Medulla oblongata (tissue), 1 donor: Measurements from ENCODE around the gene GPR42.

ENCODE experiments used
- DNase-seq: peaks from one replicate; pipeline ENCODE4 v3.0.0-alpha.2; 2015; ENCODE audit errors: extremely low spot score

Gene GPR42, protein sequence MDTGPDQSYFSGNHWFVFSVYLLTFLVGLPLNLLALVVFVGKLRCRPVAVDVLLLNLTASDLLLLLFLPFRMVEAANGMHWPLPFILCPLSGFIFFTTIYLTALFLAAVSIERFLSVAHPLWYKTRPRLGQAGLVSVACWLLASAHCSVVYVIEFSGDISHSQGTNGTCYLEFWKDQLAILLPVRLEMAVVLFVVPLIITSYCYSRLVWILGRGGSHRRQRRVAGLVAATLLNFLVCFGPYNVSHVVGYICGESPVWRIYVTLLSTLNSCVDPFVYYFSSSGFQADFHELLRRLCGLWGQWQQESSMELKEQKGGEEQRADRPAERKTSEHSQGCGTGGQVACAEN

DNA sequence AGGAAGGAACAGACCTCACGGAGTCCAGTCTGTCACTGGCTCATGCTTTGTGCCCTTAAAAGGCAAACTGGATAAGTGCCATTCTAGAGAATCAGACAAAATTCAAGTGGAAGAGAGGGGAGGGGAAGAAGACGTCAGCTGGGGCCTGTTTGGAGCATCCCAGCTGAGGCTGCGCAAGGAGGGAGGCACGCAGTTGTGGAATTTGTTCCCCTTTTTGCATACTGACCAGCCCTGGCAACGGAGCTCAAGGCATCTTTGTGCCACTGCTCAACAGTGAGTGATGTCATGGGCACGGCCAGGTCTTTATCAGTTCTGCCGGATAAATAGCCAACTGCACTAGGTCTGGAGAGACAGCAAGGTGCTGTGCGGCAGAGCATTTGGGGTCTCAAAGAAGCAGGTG is at the start of gene GPR42:
Gene GPR42, plus strand, starts transcription at position 347 of the 400 bp plus-strand sequence. CDS start 292 bp downstream, outside the sequence.
- DNase-seq = no peak

DNA sequence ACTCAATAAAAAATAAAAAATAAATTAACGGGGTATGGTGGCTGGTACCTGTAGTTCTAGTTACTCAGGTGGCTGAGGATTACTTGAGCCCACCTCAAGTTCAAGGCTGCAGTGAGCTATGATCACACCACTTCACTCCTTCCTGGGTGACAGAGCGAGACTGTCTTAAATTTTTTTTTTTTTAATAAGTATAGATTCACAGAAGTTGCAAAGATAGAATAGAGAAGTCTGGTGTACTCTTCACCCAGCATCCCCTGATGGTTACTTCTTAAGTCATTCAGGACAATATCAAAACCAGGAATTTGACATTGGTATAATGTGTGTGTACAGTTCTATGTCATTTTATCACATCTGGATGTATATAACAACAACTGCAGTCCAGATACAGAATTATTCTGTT is 49.6 kb upstream of the GPR42 start:
- DNase-seq = no peak

DNA sequence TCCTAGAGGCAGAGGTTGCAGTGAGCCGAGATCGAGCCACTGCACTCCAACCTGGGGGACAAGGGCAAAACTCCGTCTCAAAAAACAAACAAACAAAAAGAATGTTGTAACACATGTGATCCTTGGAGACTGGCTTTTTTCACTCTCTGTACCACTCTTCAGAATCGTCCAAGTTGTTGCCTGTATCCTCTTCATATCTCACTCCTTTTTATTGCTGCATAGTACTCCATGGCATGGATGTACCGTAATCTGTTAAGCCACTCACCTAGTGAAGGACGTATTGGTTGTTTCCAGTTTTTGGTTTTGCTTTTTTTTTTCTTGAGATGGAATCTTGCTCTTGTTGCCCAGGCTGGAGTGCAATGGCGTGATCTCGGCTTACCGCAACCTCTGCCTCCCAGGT is 48.9 kb upstream of the GPR42 start:
- no peak for DNase-seq

DNA sequence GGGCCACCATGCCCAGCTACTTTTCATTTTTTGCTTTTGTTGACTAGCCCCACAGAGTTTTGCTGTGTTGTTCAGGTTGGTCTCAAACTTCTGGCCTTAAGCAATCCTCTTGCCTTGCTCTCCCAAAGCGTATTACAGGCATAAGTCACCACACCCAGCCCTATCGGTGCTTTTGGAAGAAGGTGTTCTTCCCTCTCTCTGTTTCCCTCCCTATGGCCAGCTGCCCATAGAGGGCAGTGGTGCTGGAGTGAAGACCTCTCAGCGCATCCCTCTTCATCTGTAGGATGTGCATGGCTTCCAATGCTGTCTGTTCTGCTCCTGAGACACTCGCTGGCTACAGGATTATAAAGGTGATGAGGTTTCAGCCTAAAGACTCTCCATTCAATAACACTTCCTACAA is 43.2 kb upstream of the GPR42 start:
- no peak for DNase-seq

GRCh38 chr19:35328851-35329285 is 42.0 kb upstream of the GPR42 start, which contains the start of gene CD22:
Gene CD22 (plus strand): TSS chr19:35329187. CDS start chr19:35332041, 2,854 bp downstream.
- no peak for DNase-seq

DNA sequence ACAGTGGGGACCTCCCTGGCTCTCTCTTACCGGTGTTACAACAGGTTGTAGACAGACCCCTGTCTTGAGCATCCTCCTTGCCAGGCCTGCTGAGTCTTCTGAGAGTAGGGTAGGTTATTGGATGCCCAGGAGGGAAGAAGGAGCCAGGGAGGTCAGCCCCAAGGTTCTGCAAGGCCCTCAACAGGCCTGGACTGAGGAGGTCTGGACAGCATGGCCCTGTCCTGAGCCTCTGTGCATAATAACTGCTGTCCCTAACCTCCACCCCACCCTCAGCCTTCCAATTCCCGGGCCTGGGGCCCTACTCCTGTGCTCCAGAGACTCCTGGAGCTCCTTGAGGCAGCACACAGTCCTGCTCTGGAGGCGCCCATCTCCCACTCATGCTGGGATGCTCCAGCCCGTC is 41.5 kb upstream of the GPR42 start:
- no peak for DNase-seq

DNA sequence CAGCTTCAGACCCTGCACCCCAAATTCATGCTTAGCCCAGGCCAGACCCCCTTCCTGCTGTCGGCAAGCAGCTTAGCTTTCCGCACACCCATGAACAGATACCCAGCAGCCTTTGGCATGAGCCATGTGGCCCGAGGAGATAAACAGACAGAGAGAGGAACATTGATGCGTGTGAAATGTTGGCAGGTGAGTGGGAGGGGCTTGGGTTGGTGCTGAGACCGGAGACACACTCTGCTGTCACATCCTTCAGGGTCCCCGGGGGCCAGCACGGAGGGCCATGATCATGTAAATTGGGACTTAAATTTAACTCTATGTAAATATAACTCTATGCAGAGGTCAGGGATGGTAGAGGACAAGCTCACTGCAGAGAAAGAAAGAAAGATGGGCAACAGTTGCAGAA is 40.4 kb upstream of the GPR42 start:
- DNase-seq = no peak

DNA sequence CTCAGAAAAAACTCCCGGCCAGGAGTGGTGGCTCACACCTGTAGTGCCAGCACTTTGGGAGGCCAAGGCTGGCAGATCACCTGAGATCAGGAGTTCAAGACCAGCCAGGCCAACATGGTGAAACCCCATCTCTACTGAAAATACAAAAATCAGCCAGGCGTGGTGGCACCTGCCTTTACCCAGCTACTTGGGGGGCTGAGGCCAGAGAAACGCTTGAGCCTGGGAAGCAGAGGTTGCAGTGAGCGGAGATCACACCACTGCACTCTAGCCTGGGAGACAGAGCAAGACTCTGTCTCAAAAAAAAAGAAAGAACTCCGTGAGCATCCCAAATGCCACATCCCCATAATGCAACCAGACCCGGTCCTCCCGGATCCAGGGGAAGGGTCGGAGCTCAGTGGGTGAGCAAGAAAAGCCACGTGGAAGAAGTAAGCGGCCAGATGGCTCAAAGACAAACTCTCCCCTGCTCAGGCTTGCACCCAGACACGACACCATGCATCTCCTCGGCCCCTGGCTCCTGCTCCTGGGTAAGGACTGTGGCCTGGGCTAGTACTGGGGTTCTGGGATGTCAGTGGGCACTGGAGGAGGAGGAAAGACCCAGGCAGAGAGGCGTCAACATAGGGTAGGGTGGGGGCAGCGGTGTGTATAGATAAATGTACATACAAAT is 39.2 kb upstream of the GPR42 start:
- no peak for DNase-seq

DNA sequence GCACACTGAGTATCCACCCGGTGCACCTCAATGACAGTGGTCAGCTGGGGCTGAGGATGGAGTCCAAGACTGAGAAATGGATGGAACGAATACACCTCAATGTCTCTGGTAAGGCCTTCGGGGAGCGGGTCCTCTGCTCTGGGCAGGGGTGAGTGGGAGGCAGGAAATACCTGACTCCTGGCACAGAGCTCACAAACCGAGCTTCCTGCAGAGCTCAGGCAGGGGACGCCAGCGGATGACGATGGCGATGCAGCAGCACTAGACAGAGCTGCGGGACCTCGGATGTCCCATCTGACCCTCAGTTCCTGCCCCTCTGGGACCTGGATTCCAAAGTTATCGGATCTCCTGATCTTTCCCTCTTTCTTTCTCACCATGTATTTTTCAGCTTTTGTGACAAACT is 38.1 kb upstream of the GPR42 start:
- no peak for DNase-seq

GRCh38 chr19:35334144-35334753 is 36.6 kb upstream of the GPR42 start:
- DNase-seq = no peak

- no peak for DNase-seq
Observed at GRCh38 chr19:35336166-35336955, 34.5 kb upstream of the GPR42 start.

DNA sequence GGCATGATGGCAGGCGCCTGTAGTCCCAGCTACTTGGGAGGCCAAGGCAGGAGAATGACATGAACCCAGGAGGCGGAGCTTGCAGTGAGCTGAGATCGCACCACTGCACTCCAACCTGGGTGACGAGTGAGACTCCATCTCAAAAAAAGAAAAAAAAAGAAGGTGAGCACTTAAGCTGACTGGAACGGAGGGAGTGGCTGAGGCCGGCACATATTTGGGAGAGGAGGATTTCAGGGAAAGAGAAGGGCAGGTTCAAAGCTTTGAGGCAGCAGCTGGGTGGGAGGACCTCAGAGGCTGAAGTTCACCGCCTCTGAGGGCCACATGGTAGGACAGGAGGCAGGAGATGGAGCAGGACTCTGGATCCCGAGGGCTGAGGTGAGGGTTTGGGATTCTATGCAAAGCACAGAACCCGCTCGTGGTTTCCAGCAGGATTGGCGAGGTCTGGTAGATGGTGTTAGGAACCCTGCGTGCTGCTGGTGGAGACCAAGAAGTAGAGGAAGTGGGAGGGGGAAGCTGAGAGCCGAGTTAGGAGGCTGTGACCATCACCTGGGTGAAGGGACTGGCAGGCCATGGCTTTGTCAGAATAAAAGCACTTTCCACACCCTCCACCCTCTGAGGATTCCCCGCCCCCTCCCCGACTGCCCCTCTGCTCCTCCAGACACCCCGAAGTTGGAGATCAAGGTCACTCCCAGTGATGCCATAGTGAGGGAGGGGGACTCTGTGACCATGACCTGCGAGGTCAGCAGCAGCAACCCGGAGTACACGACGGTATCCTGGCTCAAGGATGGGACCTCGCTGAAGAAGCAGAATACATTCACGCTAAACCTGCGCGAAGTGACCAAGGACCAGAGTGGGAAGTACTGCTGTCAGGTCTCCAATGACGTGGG is 33.5 kb upstream of the GPR42 start:
- DNase-seq = no peak

DNA sequence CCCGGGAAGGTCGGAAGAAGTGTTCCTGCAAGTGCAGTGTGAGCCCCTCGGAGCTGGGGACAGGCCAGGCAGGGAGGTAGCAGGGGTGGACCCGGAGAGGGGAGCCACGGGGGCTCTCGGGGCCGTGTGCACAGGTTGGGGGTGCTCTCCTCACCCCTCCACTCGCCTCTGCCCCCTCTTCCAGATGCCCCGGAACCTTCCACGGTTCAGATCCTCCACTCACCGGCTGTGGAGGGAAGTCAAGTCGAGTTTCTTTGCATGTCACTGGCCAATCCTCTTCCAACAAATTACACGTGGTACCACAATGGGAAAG is 32.9 kb upstream of the GPR42 start:
- DNase-seq = no peak

DNA sequence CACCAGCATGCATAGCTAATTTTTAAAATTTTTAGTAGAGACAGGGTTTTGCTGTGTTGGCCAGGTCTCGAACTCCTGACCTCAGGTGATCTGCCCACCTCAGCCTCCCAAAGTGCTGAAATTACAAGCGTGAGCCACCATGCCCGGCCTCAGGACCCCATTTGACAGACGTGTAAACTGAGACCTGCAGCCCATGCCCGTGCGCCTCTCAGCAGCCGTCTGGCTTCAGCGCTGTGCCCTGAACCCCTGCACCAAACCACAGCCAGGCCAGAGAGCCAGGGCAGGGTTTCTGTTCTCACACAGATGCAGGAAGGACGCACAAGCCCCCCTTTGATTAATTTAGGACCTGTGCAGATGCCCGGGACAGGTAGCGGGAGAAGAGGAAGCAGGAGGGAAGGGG is 30.4 kb upstream of the GPR42 start:
- no peak for DNase-seq

- no peak for DNase-seq
Observed at GRCh38 chr19:35341006-35341405, 29.9 kb upstream of the GPR42 start.

DNA sequence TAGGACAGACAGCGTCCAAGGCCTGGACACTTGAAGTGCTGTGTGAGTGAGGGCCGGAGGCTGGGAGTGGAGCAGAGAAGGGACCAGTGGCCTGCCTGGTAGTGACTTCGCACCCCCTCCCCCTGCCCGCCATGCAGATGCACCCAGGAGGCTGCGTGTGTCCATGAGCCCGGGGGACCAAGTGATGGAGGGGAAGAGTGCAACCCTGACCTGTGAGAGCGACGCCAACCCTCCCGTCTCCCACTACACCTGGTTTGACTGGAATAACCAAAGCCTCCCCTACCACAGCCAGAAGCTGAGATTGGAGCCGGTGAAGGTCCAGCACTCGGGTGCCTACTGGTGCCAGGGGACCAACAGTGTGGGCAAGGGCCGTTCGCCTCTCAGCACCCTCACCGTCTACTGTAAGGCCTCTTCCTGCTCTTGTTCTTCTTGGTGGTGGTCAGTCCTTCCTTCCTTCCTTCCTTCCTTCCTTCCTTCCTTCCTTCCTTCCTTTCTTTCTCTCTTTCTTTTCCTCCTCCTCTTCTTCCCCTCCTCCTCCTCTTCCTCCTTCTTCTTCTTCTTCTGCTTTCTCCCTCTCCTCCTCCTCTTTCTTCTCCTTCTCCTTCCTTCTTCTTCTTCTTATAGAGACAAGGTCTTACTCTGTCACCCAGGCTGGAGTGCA is 29.2 kb upstream of the GPR42 start:
- DNase-seq = no peak

- no peak for DNase-seq
Observed at GRCh38 chr19:35342430-35342829, 28.4 kb upstream of the GPR42 start.

DNA sequence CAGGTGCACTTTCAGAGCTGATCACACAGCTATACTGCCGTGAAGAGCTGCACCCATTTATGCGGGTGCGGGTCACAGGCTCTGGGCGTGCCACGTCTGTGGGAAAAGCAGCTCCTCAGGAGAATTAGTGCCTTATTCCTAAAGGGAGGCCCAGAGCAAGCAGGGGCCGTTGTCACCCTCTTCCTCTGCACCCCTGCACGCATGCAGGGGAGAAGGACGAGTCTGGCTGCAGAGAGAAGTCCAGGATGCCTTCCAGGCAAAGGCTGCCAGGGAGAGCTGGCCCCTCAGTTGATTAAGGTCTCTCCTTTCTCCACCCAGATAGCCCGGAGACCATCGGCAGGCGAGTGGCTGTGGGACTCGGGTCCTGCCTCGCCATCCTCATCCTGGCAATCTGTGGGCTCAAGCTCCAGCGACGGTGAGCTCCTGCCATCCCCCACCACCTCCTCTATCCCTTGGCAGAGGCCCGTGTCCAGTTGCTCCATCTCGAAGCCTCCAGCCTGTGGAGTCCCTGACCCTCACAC is 26.3 kb upstream of the GPR42 start:
- no peak for DNase-seq

DNA sequence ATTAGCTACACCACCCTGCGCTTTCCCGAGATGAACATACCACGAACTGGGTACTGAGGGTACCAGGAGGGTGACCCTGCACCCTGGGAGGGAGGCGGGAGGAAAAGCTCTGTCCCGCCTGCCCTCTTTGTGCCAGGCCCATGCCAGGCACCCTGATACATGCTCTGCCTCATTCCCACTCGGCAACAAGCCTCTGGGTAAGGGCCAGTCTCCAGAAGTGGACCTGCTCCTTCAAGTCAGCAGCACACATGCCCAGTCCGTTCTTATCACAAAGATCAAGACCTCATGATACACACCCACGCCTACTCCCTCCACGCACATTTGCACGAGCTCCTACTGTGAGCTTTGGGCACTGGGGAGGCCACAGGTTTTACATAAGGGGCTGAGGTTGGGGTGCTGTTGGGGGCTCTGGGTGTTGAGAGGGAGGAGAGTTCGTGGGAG is 25.2 kb upstream of the GPR42 start:
- no peak for DNase-seq
